ENCODE data around the gene HEXD.

DNA sequence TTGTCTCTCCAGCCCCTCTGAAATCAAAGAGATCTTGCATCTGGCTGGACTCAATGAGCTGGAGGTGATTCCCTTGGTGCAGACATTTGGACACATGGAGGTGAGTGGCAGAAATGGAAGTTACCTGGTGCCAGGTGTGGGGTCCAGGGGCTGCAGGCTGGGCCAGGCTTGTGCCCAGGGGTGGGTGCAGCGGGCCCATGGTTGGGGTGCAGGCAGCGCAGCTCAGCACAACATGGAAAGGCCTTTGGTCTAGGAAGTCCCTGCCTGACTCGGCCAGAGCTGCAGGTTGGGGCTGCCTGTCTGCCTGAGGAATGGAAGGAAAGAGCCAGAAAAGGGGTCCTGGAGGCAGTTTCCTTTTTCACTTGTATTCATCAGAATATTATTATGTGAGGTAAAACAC is 10.4 kb downstream of the HEXD start:
- TF ChIP-seq, protein P1, sequence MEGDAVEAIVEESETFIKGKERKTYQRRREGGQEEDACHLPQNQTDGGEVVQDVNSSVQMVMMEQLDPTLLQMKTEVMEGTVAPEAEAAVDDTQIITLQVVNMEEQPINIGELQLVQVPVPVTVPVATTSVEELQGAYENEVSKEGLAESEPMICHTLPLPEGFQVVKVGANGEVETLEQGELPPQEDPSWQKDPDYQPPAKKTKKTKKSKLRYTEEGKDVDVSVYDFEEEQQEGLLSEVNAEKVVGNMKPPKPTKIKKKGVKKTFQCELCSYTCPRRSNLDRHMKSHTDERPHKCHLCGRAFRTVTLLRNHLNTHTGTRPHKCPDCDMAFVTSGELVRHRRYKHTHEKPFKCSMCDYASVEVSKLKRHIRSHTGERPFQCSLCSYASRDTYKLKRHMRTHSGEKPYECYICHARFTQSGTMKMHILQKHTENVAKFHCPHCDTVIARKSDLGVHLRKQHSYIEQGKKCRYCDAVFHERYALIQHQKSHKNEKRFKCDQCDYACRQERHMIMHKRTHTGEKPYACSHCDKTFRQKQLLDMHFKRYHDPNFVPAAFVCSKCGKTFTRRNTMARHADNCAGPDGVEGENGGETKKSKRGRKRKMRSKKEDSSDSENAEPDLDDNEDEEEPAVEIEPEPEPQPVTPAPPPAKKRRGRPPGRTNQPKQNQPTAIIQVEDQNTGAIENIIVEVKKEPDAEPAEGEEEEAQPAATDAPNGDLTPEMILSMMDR (IDR thresholded peaks at IDR 0.05; ENCODE audit: control extremely low read depth in 1 of 3, insufficient read depth in 1 of 3, low read depth in 1 of 3, low read length in 3 of 3) = no peak
- TF ChIP-seq RAD21 (IDR thresholded peaks at IDR 0.05 in 1 of 2, conservative IDR thresholded peaks at IDR 0.05 in 1 of 2; ENCODE audit: low read depth in 2 of 2, low read length in 2 of 2) = no peak
- TF ChIP-seq SP1 (IDR thresholded peaks at IDR 0.05; ENCODE audit: low read depth, low read length) = no peak
- no peak for TF ChIP-seq EZH2 (IDR thresholded peaks at IDR 0.05; ENCODE audit: low read depth, low read length, severe bottlenecking)
- TF ChIP-seq POLR2AphosphoS5 (IDR thresholded peaks at IDR 0.05; ENCODE audit: low read depth, low read length) = no peak
- no peak for TF ChIP-seq EP300 (IDR thresholded peaks at IDR 0.05; ENCODE audit: borderline replicate concordance in 1 of 2, low read depth in 2 of 2, low read length in 2 of 2)
